CD4-positive, alpha-beta T cell treated with Interleukin-17A for 1 hour (primary cell): Measurements from ENCODE around the gene ITGA1.
"Not testable (repeated sequence)": the region's sequence is repeated elsewhere in the genome, so short reads cannot be mapped to it uniquely, and the experiment has no call there.

Experiments
- DNase-seq: peaks from one replicate; pipeline ENCODE4 v3.0.0-alpha.2; 2020

The ITGA1 gene

DNA sequence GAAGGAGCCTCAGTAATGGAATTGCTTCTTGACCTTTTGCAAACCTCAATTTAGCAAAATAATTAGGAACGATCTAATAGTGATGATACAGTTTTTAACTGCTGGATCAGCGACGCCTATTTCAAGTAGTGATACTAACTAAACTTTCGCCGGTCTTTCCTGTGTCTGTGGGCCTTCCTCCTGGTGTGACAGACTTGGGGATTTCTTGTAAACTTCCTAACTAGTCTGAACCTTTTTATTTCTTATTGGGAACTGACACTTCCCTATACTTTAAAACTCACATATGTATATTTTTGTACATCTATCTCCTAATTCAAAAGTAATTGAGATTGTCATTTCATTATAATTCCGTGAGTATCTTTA is 15.2 kb downstream of the ITGA1 start:
- no peak for DNase-seq

DNA sequence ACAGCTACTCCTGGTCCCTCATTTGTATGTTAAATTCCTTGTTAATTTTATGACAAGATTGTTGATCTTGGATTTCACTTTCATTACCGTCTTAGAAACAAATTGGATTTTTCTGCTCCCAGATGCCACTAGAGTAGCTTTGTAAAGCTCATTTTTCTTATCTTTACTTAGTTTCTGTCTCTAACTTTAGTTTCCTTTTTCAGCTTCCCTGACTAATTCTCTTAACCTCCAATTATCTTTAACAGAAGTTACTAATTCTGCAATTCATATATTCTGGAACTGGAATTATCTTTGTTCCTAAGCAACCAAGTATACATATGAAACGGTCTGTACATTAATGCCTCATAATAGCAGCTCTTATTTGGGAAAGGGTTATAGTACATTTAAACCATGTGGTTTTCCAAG is 16.7 kb downstream of the ITGA1 start:
- DNase-seq = no peak

DNA sequence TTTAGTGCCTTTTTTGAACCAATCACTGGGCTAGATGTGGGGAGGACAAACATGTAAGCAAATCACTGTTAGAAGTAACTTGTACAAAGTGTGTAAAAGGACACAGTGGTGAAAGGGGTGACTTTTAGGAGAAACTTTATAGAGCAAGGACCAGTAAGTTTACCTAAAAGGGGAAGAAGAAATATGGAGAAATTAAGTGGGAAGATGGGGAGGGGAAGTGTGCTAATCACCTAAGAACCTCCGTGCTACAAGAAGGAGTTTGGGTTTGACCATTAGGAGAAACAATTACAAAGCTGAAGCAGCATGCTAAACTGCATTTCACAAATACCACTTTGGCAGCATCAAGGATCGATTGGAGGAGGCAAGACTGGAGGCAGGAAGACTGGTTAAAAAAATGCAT is 17.3 kb downstream of the ITGA1 start:
- DNase-seq = no peak

DNA sequence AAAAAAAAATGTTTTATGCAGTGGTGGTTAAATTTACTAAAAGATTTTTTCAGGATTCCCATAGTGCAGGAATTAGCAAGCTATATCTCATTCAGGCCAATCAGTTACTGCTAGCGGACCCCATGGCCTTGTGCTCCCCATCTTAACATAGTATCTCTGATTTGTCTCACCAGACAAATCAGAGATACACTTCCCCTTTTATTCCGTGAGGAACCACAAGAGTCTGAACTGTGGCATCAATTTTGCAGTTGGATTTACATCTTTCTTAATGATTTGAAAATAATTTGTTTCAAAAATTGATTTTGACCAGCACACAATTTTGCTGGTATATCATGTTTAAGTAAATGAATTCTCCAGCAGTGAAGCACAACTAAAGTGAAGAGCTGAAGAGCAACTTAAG is 17.9 kb downstream of the ITGA1 start:
- DNase-seq = no peak

DNA sequence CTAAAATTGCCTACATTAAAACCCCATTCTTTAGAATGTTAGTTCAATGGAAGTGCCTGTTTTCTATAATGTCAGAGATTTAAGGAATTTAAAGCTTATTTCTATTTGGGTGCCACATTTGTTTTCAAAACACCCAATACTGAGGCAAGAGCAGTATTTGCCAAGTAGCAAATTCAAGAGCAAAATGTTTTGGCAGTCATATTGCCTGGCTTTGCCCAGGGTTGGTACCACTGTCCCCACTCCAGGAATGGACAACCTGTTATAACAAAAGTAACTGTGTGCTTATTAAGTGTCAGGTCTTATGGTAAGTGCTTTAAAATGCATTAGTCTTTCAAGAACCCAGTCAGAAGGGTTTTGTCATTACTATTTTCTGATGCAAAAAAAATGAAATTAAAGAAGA is 19.3 kb downstream of the ITGA1 start:
- no peak for DNase-seq

DNA sequence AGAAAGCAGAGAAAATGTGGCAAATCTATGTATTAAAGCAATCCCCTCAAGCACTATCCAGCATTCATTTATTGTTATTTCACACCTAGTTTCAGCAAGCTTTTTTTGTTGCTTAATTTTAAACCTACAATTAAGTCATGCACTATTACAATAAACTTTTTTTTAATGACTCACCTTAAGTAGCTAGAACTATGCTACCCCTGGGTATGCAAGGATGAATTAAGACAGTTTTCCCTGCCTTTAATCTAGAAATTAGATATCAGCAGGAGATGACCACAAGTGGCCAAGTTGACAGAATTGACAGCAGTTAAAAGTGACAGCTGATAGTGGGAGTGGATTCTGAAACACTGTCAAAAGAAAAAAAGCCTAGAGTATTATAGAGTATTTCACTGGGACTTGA is 20.0 kb downstream of the ITGA1 start:
- no peak for DNase-seq

DNA sequence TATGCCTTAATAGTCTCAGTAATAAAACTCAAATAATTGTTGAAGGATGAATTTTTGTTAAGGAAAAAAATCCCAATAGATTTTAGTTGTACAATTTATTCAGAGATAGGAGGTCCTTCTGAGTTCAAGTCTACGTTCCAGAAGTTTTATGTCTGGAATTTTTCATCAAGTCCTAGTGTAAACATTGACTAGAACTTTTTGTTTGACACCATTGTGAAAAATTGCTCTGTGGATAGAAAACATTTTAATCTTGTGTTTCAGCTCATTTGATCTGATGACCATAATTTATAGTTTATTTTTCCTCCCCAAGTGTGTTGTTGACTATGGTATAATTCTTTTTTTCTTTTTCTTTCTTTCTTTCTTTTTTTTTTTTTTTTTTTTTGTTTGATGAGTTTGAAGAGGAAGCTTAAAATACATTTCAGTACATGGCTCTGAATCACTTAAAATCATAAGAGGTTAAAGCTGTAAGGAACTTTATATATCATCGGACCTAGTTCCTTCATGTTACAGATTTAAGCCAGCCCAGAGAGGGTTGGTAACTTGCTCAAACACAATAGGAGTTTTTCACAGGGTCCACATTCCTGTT is 20.7 kb downstream of the ITGA1 start:
- no peak for DNase-seq

DNA sequence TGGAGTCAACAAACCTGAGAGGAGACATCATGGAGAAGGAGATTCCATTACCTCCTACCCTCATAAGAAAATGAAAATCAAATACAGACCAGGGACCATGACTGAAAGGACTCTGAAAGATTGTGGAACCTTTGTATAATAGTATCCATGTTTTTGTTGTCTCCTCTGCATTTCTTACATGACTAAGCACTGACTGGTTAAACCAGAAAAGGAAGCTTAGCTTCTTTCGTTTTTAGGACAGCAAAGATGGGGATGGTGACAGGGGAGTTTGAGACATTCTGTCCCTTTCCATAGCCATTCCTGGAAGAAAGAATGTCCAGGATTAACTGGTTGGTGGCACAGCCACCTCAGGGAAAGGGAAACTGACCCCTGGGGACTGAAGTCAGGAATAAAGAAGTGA is 22.2 kb downstream of the ITGA1 start:
- DNase-seq = no peak

DNA sequence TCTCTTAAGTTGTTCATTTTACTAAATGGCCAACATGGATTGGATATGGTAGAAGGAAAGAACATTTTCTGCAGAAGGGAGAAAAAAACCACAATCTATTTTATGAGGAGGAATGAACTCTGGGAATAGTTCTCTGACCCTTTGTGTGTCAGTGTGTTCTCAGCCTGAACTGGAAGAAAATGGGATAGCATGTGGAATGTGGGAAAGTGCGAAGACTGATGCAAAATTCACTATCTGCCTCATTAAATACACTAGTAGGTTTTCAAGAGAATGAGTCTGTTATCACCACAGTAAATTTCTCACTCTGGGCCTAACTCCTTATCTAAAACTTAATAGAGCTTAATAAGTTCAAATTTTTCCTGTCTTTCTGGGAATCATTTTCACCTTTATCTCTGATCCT is 22.7 kb downstream of the ITGA1 start:
- no peak for DNase-seq

DNA sequence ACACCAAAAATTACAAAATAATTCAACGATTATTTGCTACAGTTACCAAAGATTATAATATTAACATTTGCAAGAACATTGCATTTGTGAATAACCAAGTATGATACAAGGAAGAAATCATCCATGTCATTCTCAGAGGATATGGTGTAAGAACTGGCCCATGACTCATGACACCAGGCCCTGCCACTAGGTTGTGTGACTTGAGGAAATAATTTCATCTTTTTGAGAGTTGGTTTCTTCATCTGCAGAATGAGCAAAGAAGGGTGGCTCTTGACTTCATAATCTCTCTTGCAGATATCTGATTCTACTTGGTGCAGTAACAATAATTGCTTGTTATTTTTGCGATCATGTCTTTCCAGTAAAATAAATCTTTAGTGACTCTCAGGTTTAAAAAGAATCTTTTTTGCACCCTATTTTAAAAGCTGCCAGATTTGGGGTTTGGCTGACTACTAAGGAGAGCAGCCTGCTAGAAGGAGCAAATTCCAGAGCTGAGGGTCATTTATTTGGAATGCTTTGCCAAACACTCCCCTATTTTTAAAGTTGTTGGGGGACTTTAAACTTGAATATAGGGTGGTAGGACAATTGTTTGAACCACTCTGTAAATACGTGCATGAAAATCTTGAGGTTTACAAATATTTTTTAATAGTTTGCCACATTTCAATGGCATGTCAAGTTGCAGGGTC is 23.5 kb downstream of the ITGA1 start:
- no peak for DNase-seq

DNA sequence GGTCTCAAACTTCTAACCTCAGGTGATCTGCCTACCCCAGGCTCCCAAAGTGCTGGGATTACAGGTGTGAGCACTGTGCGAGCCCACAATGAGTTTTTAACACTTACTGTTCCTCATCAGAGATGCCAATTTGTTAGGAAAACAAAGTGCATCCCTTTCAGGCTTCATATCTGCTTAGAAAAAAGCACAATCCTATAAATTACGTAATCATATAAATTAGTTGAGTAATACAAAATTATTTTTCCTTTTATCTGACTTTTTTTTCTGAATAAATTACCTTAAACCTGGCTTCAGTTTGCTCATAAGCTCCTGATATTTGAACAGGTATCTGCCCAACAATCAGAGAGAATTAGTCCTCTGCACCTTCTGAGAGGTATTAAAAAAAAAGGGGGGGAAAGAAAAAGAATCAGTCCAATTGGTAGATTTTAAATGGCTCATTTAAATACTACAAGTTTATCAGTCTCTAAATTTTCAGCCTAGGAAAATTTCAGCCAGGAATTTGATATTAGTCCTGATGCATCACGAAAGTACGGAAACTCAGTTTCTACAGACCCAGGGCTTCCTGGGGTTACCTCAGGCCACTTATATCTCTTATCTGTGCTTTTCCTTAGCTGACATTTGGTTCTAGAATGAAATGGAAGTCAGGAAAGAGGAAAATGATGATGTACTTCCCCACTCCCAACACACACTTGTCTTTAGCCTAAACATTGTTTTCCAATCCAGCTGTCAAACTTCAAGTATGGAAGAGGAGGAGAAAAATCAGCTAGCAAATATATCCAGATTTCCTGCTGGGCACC is 26.8 kb downstream of the ITGA1 start:
- DNase-seq = no peak

DNA sequence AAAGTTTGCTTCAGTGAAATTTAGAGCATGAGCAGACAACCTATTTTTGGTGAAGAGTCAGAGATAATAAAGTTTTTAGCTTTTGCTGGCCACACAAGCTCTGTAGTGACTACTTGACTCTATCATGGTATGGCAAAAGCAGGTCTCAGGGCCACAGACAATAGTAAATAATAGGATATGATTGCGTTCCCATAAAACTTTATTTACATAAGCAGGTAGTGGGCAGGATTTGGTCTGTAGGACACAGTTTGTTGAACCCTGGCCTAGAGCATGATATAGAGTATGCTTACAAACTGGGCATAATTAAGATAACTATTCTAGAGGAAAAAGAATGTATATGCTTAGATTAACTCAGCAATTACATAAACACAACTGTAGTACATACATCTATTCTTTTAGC is 30.1 kb downstream of the ITGA1 start:
- no peak for DNase-seq

DNA sequence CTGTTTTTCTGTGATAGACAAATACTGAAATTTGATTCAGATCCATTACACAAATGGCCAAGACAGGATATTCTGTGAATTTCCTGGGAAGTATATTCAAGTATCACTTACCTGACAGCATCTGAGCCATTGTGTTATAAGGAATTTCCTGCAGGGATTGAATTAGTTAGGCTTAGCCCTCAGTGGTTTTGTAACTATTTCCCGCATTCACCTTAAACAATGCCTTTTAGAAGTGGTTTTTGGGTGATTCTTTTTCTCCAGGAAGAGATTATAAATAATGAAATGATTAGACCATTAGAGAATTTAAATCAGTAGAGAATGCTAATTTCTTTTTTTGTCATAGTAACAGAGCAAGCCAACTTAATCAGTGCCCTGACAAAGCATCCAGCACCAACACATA is 30.6 kb downstream of the ITGA1 start:
- DNase-seq = no peak

DNA sequence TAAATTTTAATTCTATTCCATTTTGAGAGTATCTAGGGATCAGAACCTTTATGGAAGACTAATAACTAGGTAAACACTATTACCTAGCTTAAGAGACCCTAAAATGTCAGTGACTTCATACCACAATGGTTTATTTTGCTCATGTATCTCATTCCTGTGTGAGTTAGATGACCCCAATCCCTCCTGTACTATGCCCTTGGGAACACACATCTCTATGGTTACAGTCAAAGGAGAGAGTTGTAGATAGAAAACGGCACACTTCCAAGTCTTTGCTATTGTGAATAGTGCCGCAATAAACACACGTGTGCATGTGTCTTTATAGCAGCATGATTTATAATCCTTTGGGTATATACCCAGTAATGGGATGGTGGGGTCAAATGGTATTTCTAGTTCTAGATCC is 31.1 kb downstream of the ITGA1 start:
- not testable (repeated sequence) for DNase-seq

DNA sequence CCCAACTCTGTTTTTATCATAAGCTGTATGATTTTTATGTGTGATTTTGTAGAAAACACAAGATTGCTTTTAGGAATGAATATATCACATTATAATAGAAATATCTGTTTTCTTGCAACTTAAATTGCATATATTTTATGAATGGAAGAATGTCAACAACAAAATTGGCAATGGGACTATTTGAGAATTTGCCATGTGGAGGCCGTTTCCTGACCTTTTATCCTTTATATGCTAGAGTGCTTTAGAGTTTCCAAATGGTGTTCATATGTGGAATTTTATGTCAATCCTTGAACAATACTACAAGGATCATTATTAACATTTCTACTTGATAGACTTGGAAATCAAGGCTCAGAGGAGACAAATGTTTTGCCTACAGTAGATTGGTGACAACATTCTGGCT is 34.2 kb downstream of the ITGA1 start:
- DNase-seq = no peak

DNA sequence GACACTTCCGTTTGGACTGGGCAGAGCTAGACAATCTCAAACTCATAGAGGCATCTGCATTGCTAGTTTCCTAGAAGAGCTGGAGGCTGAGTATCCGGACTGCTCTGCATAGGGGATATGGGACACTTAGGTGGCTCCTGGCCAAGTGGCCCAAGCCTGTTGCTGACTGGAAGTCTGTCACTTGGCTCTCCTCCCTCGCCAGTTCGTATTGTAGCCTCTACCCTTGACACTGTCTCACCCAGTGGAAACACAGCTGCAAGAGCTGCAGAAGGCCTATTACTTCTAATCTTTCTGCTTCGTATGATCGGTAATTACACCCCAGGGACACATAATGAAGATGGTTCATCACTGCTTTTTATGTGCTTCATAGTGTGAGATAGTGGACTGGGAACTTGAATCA is 34.7 kb downstream of the ITGA1 start:
- no peak for DNase-seq

DNA sequence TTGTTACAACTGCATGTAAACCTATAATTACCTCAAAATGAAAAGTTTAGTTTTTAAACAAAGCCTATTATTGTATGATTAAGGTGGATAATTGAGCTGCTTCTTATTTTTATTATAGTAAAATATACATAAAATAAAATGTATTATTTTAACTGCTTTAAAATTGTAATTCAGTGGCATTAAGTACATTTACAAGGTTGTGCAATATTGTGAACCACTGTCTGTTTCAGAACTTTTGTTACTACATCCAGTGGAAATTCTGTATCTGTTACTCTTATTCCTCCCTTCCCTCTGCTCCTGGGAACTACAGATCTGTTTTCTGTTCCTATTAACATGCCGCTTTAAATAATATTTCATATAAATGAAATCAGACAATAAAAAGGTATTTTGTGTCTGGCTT is 37.1 kb downstream of the ITGA1 start:
- no peak for DNase-seq

DNA sequence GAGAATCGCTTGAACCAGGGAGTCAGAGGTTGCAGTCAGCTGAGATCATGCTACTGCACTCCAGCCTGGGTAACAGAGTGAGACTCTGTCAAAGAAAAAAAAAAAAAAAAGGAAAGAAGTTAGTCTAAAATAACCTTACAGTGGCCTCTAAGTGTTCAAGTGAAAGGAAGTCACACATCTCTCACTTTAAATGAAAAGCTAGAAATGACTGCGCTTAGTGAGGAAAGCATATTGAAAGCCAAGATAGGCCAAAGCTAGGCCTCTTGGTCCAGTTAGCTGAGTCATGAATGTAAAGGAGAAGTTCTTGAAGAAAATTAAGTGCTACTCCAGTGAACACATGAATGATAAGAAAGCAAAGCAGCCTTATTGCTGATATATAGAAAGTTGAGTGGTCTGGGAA is 38.1 kb downstream of the ITGA1 start:
- no peak for DNase-seq

DNA sequence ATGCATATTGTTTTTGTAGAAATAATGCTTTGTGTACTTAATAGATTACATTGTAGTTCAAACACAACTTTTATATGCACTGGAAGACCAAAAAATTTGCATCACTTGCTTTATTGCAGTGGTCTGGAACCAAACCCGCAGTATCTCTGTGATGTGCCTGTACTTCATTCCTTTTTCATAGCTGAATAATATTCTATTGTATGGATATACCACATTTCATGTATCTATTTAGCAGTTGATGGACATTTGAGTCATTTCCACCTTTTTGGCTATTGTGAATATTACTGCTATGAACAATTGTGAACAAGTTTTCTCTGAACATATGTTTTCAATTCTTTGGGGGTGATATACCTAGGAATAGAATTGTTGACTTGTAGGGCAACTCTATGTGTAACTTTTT is 40.1 kb downstream of the ITGA1 start:
- DNase-seq = no peak

DNA sequence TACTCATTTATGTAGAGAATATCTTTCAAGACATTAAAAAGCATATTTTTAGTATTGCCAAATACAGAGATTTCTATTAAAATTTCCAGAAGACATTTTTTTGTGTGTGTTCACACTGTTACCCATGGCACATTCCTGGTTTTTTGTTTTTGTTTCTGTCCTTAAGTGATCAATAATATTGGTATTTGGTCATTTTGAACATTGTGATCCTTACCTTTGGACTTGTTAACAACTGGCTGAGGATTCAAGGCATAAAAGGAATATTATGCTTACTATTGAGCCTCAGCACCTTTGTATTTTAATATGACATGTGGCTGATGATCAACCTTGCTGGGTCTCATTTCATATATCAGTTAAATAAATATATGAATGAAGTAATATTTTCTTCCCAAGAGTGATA is 41.9 kb downstream of the ITGA1 start:
- no peak for DNase-seq

DNA sequence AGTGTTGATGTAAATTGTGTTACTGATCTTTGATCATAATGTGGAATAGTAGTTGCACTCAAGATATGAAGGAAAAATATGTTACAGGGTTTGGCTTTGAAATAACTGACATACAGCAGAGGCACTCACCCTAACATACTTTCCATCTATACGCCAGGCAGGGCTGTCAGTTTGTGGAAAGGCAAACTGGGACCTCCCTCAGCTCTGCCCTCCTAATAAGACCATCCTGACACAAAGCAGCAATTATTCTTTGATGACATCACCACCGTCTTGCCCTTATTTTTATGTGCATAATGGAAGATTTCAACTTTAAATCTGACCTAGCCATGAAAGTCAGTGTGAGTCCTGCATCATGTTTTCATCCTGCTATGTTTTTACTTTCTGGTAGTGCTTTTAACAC is 42.9 kb downstream of the ITGA1 start:
- no peak for DNase-seq

DNA sequence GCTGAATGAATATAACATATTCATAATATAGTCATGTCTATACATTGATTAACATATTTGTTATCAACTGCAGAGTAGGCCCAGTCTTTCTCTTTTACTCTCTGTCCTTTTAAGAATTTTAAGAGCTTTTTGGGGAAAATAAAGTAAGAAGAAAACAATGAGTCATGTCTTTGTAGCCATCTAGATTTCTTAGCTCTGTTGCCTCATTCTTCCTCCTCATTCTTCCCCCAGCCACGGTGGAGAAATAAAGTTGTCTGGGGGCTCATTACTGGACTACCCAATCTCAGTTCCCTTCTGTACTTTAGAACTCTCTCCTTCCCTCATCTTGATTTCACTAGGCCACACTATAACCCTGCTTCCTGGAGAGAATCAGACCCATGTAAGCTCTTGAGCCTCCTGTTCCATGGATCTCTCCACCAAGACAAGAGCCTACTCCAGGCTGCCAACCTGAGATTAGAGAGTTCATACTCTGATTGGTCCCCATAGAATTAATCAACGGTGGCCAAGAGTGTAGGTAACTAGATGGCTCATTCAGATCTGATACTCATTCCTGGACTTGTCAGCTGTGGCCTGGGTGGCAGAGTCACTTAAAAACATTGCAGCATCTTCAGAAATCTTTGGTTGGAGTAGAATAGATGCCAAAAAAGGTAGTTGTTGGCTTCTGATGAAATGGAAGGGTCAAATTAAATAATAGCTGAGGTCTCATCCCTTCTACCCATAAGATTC is 44.2 kb downstream of the ITGA1 start:
- no peak for DNase-seq

DNA sequence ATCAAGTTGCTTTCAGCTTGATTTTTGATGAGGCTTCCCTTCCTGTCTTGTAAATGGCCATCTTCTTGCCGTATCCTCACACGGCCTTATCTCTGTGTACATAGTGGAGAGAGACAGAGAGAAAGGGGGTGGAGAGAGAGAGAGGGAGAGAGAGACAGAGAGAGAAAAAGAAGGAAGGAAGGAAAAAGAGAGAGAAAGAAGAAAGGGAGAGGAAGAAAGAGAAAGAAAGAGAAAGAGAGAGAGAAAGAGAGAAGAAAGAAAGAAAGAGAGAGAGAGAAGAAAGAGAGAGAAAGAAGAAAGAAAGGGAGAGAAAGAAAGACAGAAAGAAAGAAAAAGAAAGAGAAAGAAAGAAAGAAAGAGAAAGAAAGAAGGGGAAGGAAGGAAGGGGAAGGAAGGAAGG is 46.6 kb downstream of the ITGA1 start:
- no peak for DNase-seq

DNA sequence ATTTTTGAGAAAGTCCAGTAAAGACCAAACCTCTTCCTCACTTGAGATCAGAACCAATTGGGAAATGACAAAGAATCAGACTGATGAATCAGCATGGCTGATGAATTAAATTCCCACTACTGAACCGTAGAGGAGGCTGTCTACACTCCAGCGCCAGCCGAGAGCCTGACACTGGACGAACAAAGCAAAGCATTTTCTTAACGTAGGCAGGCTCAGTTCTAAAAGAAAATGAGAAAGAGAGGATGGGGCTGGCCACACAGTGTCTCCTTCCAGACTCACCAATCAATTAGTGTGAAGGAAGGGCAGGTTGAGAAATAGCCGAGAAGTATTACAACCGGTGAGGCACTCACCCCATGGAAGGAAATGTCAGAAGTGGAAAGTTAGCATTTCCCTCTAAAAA is 49.4 kb downstream of the ITGA1 start:
- DNase-seq = no peak
